ENCODE measurements around the gene GABPA.

DNA sequence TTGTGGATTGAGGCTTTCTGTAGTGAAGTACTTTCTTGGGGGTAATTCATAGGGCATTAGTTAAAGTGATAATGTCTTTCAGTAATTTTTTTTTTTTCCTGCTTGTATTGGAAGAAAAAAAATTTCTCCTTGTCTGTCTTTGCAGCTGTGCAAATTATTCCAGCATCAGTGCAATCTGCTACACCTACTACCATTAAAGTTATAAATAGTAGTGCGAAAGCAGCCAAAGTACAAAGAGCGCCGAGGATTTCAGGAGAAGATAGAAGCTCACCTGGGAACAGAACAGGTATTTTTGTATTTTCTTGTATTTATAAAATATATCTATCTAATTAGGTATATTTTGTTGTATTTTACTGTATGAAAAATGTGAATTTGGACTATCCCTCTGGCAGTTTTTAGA, 29.3 kb downstream of the GABPA start:
- TF ChIP-seq, protein P1, sequence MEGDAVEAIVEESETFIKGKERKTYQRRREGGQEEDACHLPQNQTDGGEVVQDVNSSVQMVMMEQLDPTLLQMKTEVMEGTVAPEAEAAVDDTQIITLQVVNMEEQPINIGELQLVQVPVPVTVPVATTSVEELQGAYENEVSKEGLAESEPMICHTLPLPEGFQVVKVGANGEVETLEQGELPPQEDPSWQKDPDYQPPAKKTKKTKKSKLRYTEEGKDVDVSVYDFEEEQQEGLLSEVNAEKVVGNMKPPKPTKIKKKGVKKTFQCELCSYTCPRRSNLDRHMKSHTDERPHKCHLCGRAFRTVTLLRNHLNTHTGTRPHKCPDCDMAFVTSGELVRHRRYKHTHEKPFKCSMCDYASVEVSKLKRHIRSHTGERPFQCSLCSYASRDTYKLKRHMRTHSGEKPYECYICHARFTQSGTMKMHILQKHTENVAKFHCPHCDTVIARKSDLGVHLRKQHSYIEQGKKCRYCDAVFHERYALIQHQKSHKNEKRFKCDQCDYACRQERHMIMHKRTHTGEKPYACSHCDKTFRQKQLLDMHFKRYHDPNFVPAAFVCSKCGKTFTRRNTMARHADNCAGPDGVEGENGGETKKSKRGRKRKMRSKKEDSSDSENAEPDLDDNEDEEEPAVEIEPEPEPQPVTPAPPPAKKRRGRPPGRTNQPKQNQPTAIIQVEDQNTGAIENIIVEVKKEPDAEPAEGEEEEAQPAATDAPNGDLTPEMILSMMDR (IDR thresholded peaks at IDR 0.05) = no peak
- no peak for TF ChIP-seq POLR2AphosphoS5 (IDR thresholded peaks at IDR 0.05)

All from esophagus muscularis mucosa (tissue), 3 donors.